ENCODE results near the gene KLHL25. TPM values are rescaled to one million over a fixed set of nuclear protein-coding genes. Genes with fewer than 3 reads are reported as not detected.

The KLHL25 gene
- total RNA-seq, result 4.2 and 4.3 TPM in 2 replicates

- H3K4me3 ChIP-seq (ENCODE audit: low read depth, low read length), result peak within 1 kb of the TSS; percentile 77
- DNase-seq (ENCODE audit: low read depth), result peak; percentile 95
- TF ChIP-seq CTCF (IDR thresholded peaks at IDR 0.05; ENCODE audit: insufficient read depth, low read depth, low read length), result no peak
Measured at GRCh38 chr15:85794598-85795336, at the start of gene KLHL25. TSS of gene KLHL25 (minus strand) at chr15:85794925. CDS start at chr15:85769810, 25,115 bp downstream.

- no peak overlapping the region for H3K4me3 ChIP-seq (ENCODE audit: low read depth, low read length)
- no peak for TF ChIP-seq CTCF (IDR thresholded peaks at IDR 0.05; ENCODE audit: insufficient read depth, low read depth, low read length)
- DNase-seq (ENCODE audit: low read depth), result no peak
Measured at GRCh38 chr15:85840802-85841152, 46.1 kb upstream of the KLHL25 start.

- peak overlapping the region; percentile 53 for H3K4me3 ChIP-seq (ENCODE audit: low read depth, low read length)
- peak; percentile 88 for TF ChIP-seq CTCF (IDR thresholded peaks at IDR 0.05; ENCODE audit: insufficient read depth, low read depth, low read length)
Measured at GRCh38 chr15:85840079-85840801, 45.5 kb upstream of the KLHL25 start.

GRCh38 chr15:85839643-85840042 lies 44.9 kb upstream of the KLHL25 start:
- no peak for TF ChIP-seq CTCF (IDR thresholded peaks at IDR 0.05; ENCODE audit: insufficient read depth, low read depth, low read length)
- DNase-seq (ENCODE audit: low read depth), result no peak
- no peak overlapping the region for H3K4me3 ChIP-seq (ENCODE audit: low read depth, low read length)

More at GRCh38 chr15:85840079-85840801, 45.5 kb upstream of the KLHL25 start:
- peak; percentile 61 for DNase-seq (ENCODE audit: low read depth)

- DNase-seq (ENCODE audit: low read depth), result no peak
- no peak overlapping the region for H3K4me3 ChIP-seq (ENCODE audit: low read depth, low read length)
- TF ChIP-seq CTCF (IDR thresholded peaks at IDR 0.05; ENCODE audit: insufficient read depth, low read depth, low read length), result no peak
Measured at GRCh38 chr15:85838655-85839054, 43.9 kb upstream of the KLHL25 start.

GRCh38 chr15:85837881-85838280 lies 43.2 kb upstream of the KLHL25 start:
- TF ChIP-seq CTCF (IDR thresholded peaks at IDR 0.05; ENCODE audit: insufficient read depth, low read depth, low read length), result no peak
- H3K4me3 ChIP-seq (ENCODE audit: low read depth, low read length), result no peak overlapping the region
- no peak for DNase-seq (ENCODE audit: low read depth)
